ENCODE data around the gene CTIF. TPM values are rescaled to one million over a fixed set of nuclear protein-coding genes. Genes with fewer than 3 reads are reported as not detected.

Gene CTIF
- total and polyA plus RNA-seq, 2 donors (not counting 1 experiment from before 2014, with no cell fraction given) = 27.2 to 28.1 TPM

DNA sequence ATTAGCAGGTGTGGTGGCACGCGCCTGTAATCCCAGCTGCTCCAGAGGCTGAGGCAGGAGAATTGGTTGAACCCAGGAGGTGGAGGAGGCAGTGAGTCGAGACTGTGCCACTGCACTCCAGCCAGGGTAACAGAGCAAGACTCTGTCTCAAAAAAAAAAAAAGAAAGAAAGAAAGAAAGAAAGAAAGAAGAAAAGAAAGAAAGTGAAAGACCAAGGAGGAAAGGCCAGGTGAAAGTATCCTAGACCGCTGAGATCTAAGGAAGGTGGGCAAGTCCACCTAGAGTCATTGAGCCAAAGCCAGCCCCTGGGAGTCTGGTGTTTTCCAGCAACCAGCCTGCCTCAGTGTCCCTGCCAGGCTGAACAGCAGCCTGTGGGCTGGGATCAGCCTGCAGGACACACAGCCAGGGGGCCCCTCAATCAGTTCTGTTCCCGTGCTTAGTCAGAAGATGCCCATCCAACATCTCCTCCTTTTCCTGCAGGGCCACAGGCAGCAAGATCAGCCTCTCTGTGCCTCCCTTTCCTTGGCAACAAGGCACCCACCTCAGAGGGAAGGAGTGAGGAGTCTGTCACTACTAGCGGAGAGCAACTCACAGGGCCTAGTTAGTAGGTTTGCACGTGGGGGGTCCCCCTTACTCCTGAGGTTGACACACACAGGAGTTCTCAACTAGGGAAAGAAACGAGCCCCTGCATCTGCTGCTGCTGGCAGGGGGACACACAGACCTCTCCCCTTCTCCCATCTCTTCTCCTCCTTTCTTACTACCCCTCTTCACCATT is 347.9 kb downstream of the CTIF start:
- Histone ChIP-seq H3K4me1 (ENCODE audit: control insufficient read depth, extremely low read depth, insufficient read depth, low read length) (peaks cover 6% of the 10 kb centered on the region), H3K4me2 (ENCODE audit: extremely low read depth, insufficient read depth, low read length) (no peak overlapping the region), H3K36me3 (ENCODE audit: control insufficient read depth, insufficient read depth, low read length) (no peaks in the 10 kb centered on the region), H3K27ac (ENCODE audit: insufficient read depth, low read length) (no peak overlapping the region), H4K20me1 (ENCODE audit: control insufficient read depth, extremely low read depth, insufficient read depth, low read length) (no peaks in the 10 kb centered on the region), H3K9me3 (ENCODE audit: control insufficient read depth, insufficient read depth, low read depth, low read length) (no peaks in the 10 kb centered on the region), H3K79me2 (ENCODE audit: control insufficient read depth, insufficient read depth, low read length) (no peaks in the 10 kb centered on the region), H3K27me3 (ENCODE audit: control insufficient read depth, insufficient read depth, low read length) (peaks cover 2% of the 10 kb centered on the region), H3K9ac (ENCODE audit: insufficient read depth, low read length) (no peak overlapping the region), H3K4me3 (replicated peaks in 1 of 4; ENCODE audit: control extremely low read depth in 1 of 4, insufficient read depth in 1 of 4, low read depth in 3 of 4, low read length in 4 of 4) (no peak overlapping the region), H2AFZ (ENCODE audit: low read length) (no peak overlapping the region)
- TF ChIP-seq EZH2 (IDR thresholded peaks at IDR 0.05; ENCODE audit: low read length, missing control alignments) = no peak
- TF ChIP-seq, protein P1, sequence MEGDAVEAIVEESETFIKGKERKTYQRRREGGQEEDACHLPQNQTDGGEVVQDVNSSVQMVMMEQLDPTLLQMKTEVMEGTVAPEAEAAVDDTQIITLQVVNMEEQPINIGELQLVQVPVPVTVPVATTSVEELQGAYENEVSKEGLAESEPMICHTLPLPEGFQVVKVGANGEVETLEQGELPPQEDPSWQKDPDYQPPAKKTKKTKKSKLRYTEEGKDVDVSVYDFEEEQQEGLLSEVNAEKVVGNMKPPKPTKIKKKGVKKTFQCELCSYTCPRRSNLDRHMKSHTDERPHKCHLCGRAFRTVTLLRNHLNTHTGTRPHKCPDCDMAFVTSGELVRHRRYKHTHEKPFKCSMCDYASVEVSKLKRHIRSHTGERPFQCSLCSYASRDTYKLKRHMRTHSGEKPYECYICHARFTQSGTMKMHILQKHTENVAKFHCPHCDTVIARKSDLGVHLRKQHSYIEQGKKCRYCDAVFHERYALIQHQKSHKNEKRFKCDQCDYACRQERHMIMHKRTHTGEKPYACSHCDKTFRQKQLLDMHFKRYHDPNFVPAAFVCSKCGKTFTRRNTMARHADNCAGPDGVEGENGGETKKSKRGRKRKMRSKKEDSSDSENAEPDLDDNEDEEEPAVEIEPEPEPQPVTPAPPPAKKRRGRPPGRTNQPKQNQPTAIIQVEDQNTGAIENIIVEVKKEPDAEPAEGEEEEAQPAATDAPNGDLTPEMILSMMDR (conservative IDR thresholded peaks at IDR 0.05 in 1 of 2, IDR thresholded peaks at IDR 0.05 in 1 of 2; ENCODE audit: low read depth in 1 of 2, low read length in 2 of 2) = no peak
- DNase-seq (ENCODE audit: low read depth in 2 of 2) = no peak

DNA sequence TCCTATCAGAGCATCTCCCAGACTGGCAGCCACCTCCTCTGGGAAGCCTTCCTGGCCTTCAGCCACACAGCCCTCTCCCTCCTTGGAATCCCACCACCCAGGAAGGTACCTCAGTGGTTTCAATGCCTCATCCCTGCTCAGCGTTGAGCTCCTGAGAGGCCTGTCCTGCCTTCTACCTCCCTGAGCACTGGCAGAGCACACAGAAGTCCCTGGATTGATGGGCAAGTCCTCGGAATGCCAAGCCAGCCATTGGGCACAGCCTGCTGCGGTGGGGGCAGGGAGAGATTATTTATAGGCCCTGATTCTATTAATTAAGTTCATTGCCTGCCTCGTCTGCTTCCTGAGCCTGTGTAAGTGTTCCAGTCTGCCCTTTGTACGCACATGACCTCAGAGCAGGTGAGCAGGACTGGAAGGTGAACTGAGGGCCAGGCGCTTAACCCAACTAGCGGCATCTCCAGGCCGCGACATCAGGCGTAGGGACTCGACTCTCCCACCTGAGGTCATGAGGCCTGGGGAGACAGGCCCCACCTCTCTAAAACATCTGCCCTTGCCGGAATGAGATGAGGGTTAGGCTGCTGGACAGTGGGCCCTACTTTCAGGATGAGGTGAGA is 348.6 kb downstream of the CTIF start:
- H3K4me3 ChIP-seq (replicated peaks in 1 of 4; ENCODE audit: control extremely low read depth in 1 of 4, insufficient read depth in 1 of 4, low read depth in 3 of 4, low read length in 4 of 4) = no peak overlapping the region
- H4K20me1 ChIP-seq (ENCODE audit: control insufficient read depth, extremely low read depth, insufficient read depth, low read length) = no peaks in the 10 kb centered on the region
- no peaks in the 10 kb centered on the region for H3K79me2 ChIP-seq (ENCODE audit: control insufficient read depth, insufficient read depth, low read length)
- no peak overlapping the region for H3K4me2 ChIP-seq (ENCODE audit: extremely low read depth, insufficient read depth, low read length)
- TF ChIP-seq, protein P1 (conservative IDR thresholded peaks at IDR 0.05 in 1 of 2, IDR thresholded peaks at IDR 0.05 in 1 of 2; ENCODE audit: low read depth in 1 of 2, low read length in 2 of 2) = no peak
- TF ChIP-seq EZH2 (IDR thresholded peaks at IDR 0.05; ENCODE audit: low read length, missing control alignments) = no peak
- no peak overlapping the region for H2AFZ ChIP-seq (ENCODE audit: low read length)
- peaks cover 2% of the 10 kb centered on the region for H3K27me3 ChIP-seq (ENCODE audit: control insufficient read depth, insufficient read depth, low read length)
- no peak for DNase-seq (ENCODE audit: low read depth in 2 of 2)
- no peaks in the 10 kb centered on the region for H3K9me3 ChIP-seq (ENCODE audit: control insufficient read depth, insufficient read depth, low read depth, low read length)
- H3K9ac ChIP-seq (ENCODE audit: insufficient read depth, low read length) = no peak overlapping the region
- H3K27ac ChIP-seq (ENCODE audit: insufficient read depth, low read length) = no peak overlapping the region
- peaks cover 6% of the 10 kb centered on the region for H3K4me1 ChIP-seq (ENCODE audit: control insufficient read depth, extremely low read depth, insufficient read depth, low read length)
- H3K36me3 ChIP-seq (ENCODE audit: control insufficient read depth, insufficient read depth, low read length) = no peaks in the 10 kb centered on the region

DNA sequence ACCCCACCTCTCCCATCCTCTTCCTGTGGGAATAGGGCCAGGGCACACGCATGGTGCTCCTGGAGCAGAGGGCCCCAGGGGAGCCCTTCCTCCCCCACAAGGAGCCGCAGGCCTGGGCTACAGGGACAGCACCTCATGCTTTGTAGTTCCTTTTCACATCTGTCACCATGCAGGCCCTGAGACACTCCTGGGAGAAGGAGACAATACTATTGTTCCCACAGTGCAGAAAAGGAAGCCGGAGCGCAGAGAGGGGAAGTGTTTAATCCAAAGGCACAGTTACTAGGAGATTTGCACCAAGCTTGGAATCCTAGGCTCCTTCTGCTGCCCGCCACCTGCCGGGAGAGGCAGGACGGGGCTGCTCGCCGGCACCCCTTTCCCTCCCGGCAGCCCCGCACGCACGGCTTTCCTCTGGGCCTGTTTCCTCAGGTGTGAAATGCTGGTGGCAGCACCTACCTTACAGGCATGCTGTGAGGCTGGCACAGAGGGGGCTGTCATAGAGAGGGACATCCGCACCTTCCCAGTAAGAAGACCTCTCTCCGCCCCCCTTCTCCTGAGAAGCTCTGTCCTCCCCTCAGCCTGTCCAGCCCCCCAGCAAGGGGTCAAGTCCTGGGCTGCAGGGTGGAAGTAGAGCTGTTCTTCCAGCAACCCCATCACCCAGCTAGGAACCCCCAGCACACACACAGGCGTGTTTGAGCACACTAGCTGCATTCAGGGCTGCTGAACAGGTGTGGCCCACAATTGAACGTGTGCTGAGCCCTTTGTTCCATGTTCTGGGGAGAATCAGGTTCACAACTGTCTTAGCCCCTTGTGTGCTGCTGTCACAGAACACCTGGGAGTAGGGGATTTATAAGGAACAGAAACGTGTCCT is 349.3 kb downstream of the CTIF start:
- DNase-seq (ENCODE audit: low read depth in 2 of 2) = no peak
- H3K36me3 ChIP-seq (ENCODE audit: control insufficient read depth, insufficient read depth, low read length) = no peaks in the 10 kb centered on the region
- H2AFZ ChIP-seq (ENCODE audit: low read length) = no peak overlapping the region
- H3K9ac ChIP-seq (ENCODE audit: insufficient read depth, low read length) = no peak overlapping the region
- peaks cover 6% of the 10 kb centered on the region for H3K4me1 ChIP-seq (ENCODE audit: control insufficient read depth, extremely low read depth, insufficient read depth, low read length)
- H3K4me2 ChIP-seq (ENCODE audit: extremely low read depth, insufficient read depth, low read length) = no peak overlapping the region
- no peak overlapping the region for H3K27ac ChIP-seq (ENCODE audit: insufficient read depth, low read length)
- peaks cover 2% of the 10 kb centered on the region for H3K27me3 ChIP-seq (ENCODE audit: control insufficient read depth, insufficient read depth, low read length)
- no peak overlapping the region for H3K4me3 ChIP-seq (replicated peaks in 1 of 4; ENCODE audit: control extremely low read depth in 1 of 4, insufficient read depth in 1 of 4, low read depth in 3 of 4, low read length in 4 of 4)
- no peaks in the 10 kb centered on the region for H4K20me1 ChIP-seq (ENCODE audit: control insufficient read depth, extremely low read depth, insufficient read depth, low read length)
- TF ChIP-seq, protein P1 (conservative IDR thresholded peaks at IDR 0.05 in 1 of 2, IDR thresholded peaks at IDR 0.05 in 1 of 2; ENCODE audit: low read depth in 1 of 2, low read length in 2 of 2) = no peak
- TF ChIP-seq EZH2 (IDR thresholded peaks at IDR 0.05; ENCODE audit: low read length, missing control alignments) = no peak
- no peaks in the 10 kb centered on the region for H3K79me2 ChIP-seq (ENCODE audit: control insufficient read depth, insufficient read depth, low read length)
- H3K9me3 ChIP-seq (ENCODE audit: control insufficient read depth, insufficient read depth, low read depth, low read length) = no peaks in the 10 kb centered on the region
